ENCODE measurements around the gene NAPB.
A peak's percentile ranks its signal among the peaks of the same experiment; 100 is the strongest.

NAPB gene

GRCh38 chr20:23341073-23341472, 80.2 kb downstream of the NAPB start:
- DNase-seq, result no peak

GRCh38 chr20:23340524-23340923, 80.8 kb downstream of the NAPB start:
- DNase-seq, result peak in 1 of 2 donors; percentile 13

- no peak for DNase-seq
Observed at GRCh38 chr20:23339986-23340385, 81.3 kb downstream of the NAPB start.

GRCh38 chr20:23337312-23337711, 84.0 kb downstream of the NAPB start:
- no peak for DNase-seq

GRCh38 chr20:23336476-23336875, 84.8 kb downstream of the NAPB start:
- no peak for DNase-seq

- DNase-seq, result no peak
Observed at GRCh38 chr20:23335521-23335920, 85.8 kb downstream of the NAPB start.

- DNase-seq, result no peak
Observed at GRCh38 chr20:23334111-23334510, 87.2 kb downstream of the NAPB start.

GRCh38 chr20:23332467-23332866, 88.8 kb downstream of the NAPB start:
- no peak for DNase-seq

- DNase-seq, result no peak
Observed at GRCh38 chr20:23331450-23332350, 89.6 kb downstream of the NAPB start.

GRCh38 chr20:23327617-23328333, 93.5 kb downstream of the NAPB start:
- DNase-seq, result no peak

GRCh38 chr20:23326774-23327173, 94.5 kb downstream of the NAPB start:
- no peak for DNase-seq

GRCh38 chr20:23325107-23325506, 96.2 kb downstream of the NAPB start:
- no peak for DNase-seq
